HG02840 (cell line): ENCODE data around the gene OR10AD1.
"Not testable (repeated sequence)": the region's sequence is repeated elsewhere in the genome, so short reads cannot be mapped to it uniquely, and the experiment has no call there.

Experiments
- ATAC-seq: cut with Tn5 transposase; IDR thresholded peaks from one replicate; pipeline ENCODE4 v1.9.1; 2021; ENCODE audit warnings: mild to moderate bottlenecking, moderate library complexity, moderate number of reproducible peaks; ENCODE audit not compliant: unreplicated experiment, low FRiP score

OR10AD1 gene

GRCh38 chr12:48203192-48203591, at the start of gene OR10AD1:
Gene OR10AD1 (minus strand): TSS chr12:48203292. CDS start chr12:48203292, 0 bp downstream.
- ATAC-seq: no peak

GRCh38 chr12:48247181-48247966, 44.3 kb upstream of the OR10AD1 start:
- no peak for ATAC-seq

- ATAC-seq: no peak
Measured at GRCh38 chr12:48237162-48237561, 34.1 kb upstream of the OR10AD1 start.

GRCh38 chr12:48235796-48236333, 32.8 kb upstream of the OR10AD1 start:
- no peak for ATAC-seq

- not testable (repeated sequence) for ATAC-seq
Measured at GRCh38 chr12:48231169-48231958, 28.3 kb upstream of the OR10AD1 start.

GRCh38 chr12:48224533-48224932, 21.4 kb upstream of the OR10AD1 start:
- ATAC-seq: not testable (repeated sequence)

GRCh38 chr12:48221645-48222044, 18.6 kb upstream of the OR10AD1 start:
- ATAC-seq: no peak

- ATAC-seq: no peak
Measured at GRCh38 chr12:48220701-48221100, 17.6 kb upstream of the OR10AD1 start.

GRCh38 chr12:48219631-48220030, 16.5 kb upstream of the OR10AD1 start:
- no peak for ATAC-seq

- ATAC-seq: no peak
Measured at GRCh38 chr12:48216785-48217184, 13.7 kb upstream of the OR10AD1 start.

- ATAC-seq: not testable (repeated sequence)
Measured at GRCh38 chr12:48209495-48209894, 6.4 kb upstream of the OR10AD1 start.

- ATAC-seq: no peak
Measured at GRCh38 chr12:48202766-48203165, 326 bp downstream of the OR10AD1 start.

- no peak for ATAC-seq
Measured at GRCh38 chr12:48201516-48201915, 1.6 kb downstream of the OR10AD1 start.

GRCh38 chr12:48201091-48201490, 2.0 kb downstream of the OR10AD1 start:
- no peak for ATAC-seq

- ATAC-seq: no peak
Measured at GRCh38 chr12:48199774-48200221, 3.3 kb downstream of the OR10AD1 start.

GRCh38 chr12:48198985-48199384, 4.1 kb downstream of the OR10AD1 start:
- ATAC-seq: no peak

- ATAC-seq: peak; percentile 19
Measured at GRCh38 chr12:48198672-48198971, 4.5 kb downstream of the OR10AD1 start.

GRCh38 chr12:48197971-48198671, 5.0 kb downstream of the OR10AD1 start:
- ATAC-seq: peak; percentile 99

GRCh38 chr12:48197549-48197970, 5.5 kb downstream of the OR10AD1 start:
- ATAC-seq: peak; percentile 14

GRCh38 chr12:48194799-48195201, 8.3 kb downstream of the OR10AD1 start:
- no peak for ATAC-seq

GRCh38 chr12:48193623-48194022, 9.5 kb downstream of the OR10AD1 start:
- ATAC-seq: no peak
